K562 (cell line): ENCODE measurements around the gene MRAS. TPM values are rescaled to one million over a fixed set of nuclear protein-coding genes. Genes with fewer than 3 reads are reported as not detected.

Experiments
- ATAC-seq: fragments of 200-7000 bp; cut with Tn5 transposase; 3 replicates; pipeline ENCODE4 v1.9.1; 2020; ENCODE audit warnings: moderate library complexity
- BruUV-seq: library from RNA; stranded (reverse); fragments of 400-500 nt; replicated peaks from 2 replicates; lab custom pipeline; 2021; lab: Mats Ljungman, UMichigan
- CTCF ChIA-PET: fragments of 300-600 bp; formaldehyde crosslinking; extraction: SDS; loops from one replicate; lab custom pipeline; 2021; ENCODE audit warnings: low intra/inter-chr PET ratio; lab: Yijun Ruan, JAX
- POLR2A ChIA-PET: fragments of 300-600, 350-650 bp; sonication (Branson Sonifier 250); formaldehyde crosslinking; extraction: SDS; loops from one replicate; lab custom pipeline; 2021; ENCODE audit warnings: antibody characterized with exemption, inconsistent platforms; lab: Yijun Ruan, JAX
- DNase-seq, 4 experiments: peaks; one replicate each; pipeline versions ENCODE4 v3.0.0 to v3.0.0-alpha.2; 2011 to 2018; ENCODE audit warnings: low spot score in 3 of 4, mixed read lengths in 3 of 4; ENCODE audit errors: extremely low read depth in 1 of 4
- FAIRE-seq: peaks from 2 replicates; lab custom pipeline; 2011; peaks lifted over from hg19 to GRCh38; lab: Jason Lieb, UNC
- H2AFZ ChIP-seq: 2 replicates; pipeline ENCODE4 v1.6.0; 2011; ENCODE audit warnings: low read depth, low read length, control low read depth, inconsistent platforms
- H3K27ac ChIP-seq: fragments of 200-600 bp; 3 replicates; pipeline ENCODE4 v1.8.0; 2011; ENCODE audit warnings: low read depth, mild to moderate bottlenecking, control low read depth, inconsistent platforms, low read length, moderate library complexity, mixed read lengths; ENCODE audit errors: extremely low read depth
- H3K27me3 ChIP-seq, 2 experiments: fragments of 300-600 bp in 1 of 2; 2 replicates in 1 of 2; 3 replicates in 1 of 2; pipeline versions ENCODE4 v1.6.0 to v1.8.0; 2011; ENCODE audit warnings: inconsistent platforms in 2 of 2, low read length in 2 of 2, mild to moderate bottlenecking in 1 of 2, mixed read lengths in 1 of 2, moderate library complexity in 1 of 2; ENCODE audit not compliant: control insufficient read depth in 2 of 2, insufficient read depth in 2 of 2
- H3K36me3 ChIP-seq: fragments of 300-600 bp; 3 replicates; pipeline ENCODE4 v1.8.0; 2011; ENCODE audit warnings: mild to moderate bottlenecking, low read length, inconsistent platforms; ENCODE audit not compliant: control insufficient read depth, insufficient read depth
- H3K4me1 ChIP-seq, 2 experiments: fragments of 200-600 bp in 1 of 2; replicated peaks in 1 of 2; 2 replicates in 1 of 2; 3 replicates in 1 of 2; pipeline versions ENCODE4 v1.5.1 to v1.8.0; 2011; ENCODE audit warnings: inconsistent platforms in 2 of 2, low read length in 2 of 2, mild to moderate bottlenecking in 1 of 2, mixed read lengths in 1 of 2, moderate library complexity in 1 of 2; ENCODE audit not compliant: control insufficient read depth in 2 of 2, insufficient read depth in 2 of 2
- H3K4me2 ChIP-seq: 2 replicates; pipeline ENCODE4 v1.6.1; 2011; ENCODE audit warnings: low read length, control low read depth, inconsistent platforms, mixed read lengths; ENCODE audit not compliant: insufficient read depth
- H3K4me3 ChIP-seq: fragments of 200-600 bp; sonication (generic), shearing (Covaris generic); 2 replicates; pipeline ENCODE4 v1.5.1; 2016; ENCODE audit warnings: control low read depth, inconsistent platforms
- H3K79me2 ChIP-seq: fragments of 200-600 bp; 3 replicates; pipeline ENCODE4 v1.8.0; 2011; ENCODE audit warnings: low read length, inconsistent platforms; ENCODE audit not compliant: control insufficient read depth, insufficient read depth
- H3K9ac ChIP-seq, 2 experiments: 2 replicates each; pipeline versions ENCODE4 v1.6.0 to v1.6.1; 2011; ENCODE audit warnings: low read depth in 2 of 2, low read length in 2 of 2, control low read depth in 1 of 2, inconsistent platforms in 1 of 2, mild to moderate bottlenecking in 1 of 2, mixed read lengths in 1 of 2; ENCODE audit not compliant: insufficient read depth in 1 of 2
- H3K9me1 ChIP-seq: one replicate; pipeline ENCODE4 v1.6.0; 2011; ENCODE audit warnings: inconsistent platforms, mild to moderate bottlenecking, low read length, moderate library complexity; ENCODE audit not compliant: control insufficient read depth, insufficient read depth
- H3K9me3 ChIP-seq: replicated peaks from 2 replicates; pipeline ENCODE4 v1.5.1; 2011; ENCODE audit warnings: low read depth, low read length, inconsistent platforms; ENCODE audit not compliant: control insufficient read depth, insufficient read depth
- H4K20me1 ChIP-seq: replicated peaks from 2 replicates; pipeline ENCODE4 v1.6.1; 2011; ENCODE audit warnings: low read length, inconsistent platforms, mixed read lengths; ENCODE audit not compliant: control insufficient read depth, insufficient read depth
- KAT7 ChIP-seq: sonication (generic); formaldehyde crosslinking; IDR thresholded peaks from 2 replicates; pipeline ENCODE4 v1.8.0; 2022; ENCODE audit warnings: missing genetic modification reagents, mild to moderate bottlenecking, borderline replicate concordance
- MEF2A ChIP-seq: IDR thresholded peaks from 2 replicates; pipeline ENCODE4 v1.6.1; 2011; ENCODE audit warnings: low read depth, mild to moderate bottlenecking, low read length, moderate library complexity; ENCODE audit not compliant: control insufficient read depth
- UBTF ChIP-seq, 2 experiments: IDR thresholded peaks; 2 replicates each; pipeline ENCODE4 v1.6.1; 2012; ENCODE audit warnings: improper control_type of control experiment in 2 of 2, low read depth in 2 of 2, low read length in 2 of 2, borderline replicate concordance in 1 of 2
- ZNF140 ChIP-seq: fragments of 250-450 bp; sonication (Bioruptor Pico); IDR thresholded peaks from 2 replicates; pipeline ENCODE4 v1.8.0; 2021; ENCODE audit warnings: moderate library complexity, mild to moderate bottlenecking, inconsistent platforms
- ZNF24 ChIP-seq: fragments of 450-650 bp; IDR thresholded peaks from 2 replicates; pipeline ENCODE4 v1.6.1; 2016
- ZSCAN29 ChIP-seq: fragments of 450-650 bp; IDR thresholded peaks from 2 replicates; pipeline ENCODE4 v1.6.1; 2017
- WGBS: fragments of 100-300 bp; shearing (Covaris generic); methylation state at CpG from one replicate; pipeline ENCODE4 v1.1.6; 2016; ENCODE audit warnings: low coverage, mixed read lengths; ENCODE audit not compliant: insufficient coverage; ENCODE audit errors: missing lambda C conversion rate; 5-methylcytosine and 5-hydroxymethylcytosine counted together
- in situ Hi-C: fragments of 300-500 bp; cut with MboI; formaldehyde crosslinking; loops from 4 replicates; pipeline ENCODE4 v1.15.0; 2018; ENCODE audit warnings: inconsistent platforms, mixed read lengths
- intact Hi-C: fragments of 100-400 bp; cut with micrococcal nuclease; formaldehyde crosslinking; loops from 2 replicates; pipeline ENCODE4 v1.14.2; 2022
- polyA plus RNA-seq, 8 experiments: library from polyadenylated mRNA; depleted of rRNA in 4 of 8; stranded (reverse) in 5 of 8; unstranded in 3 of 8; fragments of >200 nt; fragmentation: Nextera tagmentation in 2 of 8; fragmentation: Illumina TruSeq in 1 of 8; extraction: Ambion mirVana in 2 of 8; extraction: Trizol in 1 of 8; gene quantifications; 2 replicates each; pipeline versions ENCODE4 v1.2.1 to v1.2.3, GENCODE V29; 2011 to 2014; ENCODE audit warnings: inconsistent platforms in 1 of 8, missing spikeins in 1 of 8
- total RNA-seq, 7 experiments: library from RNA; depleted of rRNA in 6 of 7; stranded (reverse); fragments of >200 nt in 6 of 7; fragmentation: Illumina TruSeq in 2 of 7; extraction: Trizol in 2 of 7; gene quantifications; 2 replicates each; pipeline versions ENCODE4 v1.2.1 to v1.2.3, GENCODE V29; 2011 to 2021; ENCODE audit warnings: low replicate concordance in 1 of 7
- TF ChIP-seq, protein P1 (sequence below): IDR thresholded peaks from 2 replicates; pipeline ENCODE4 v1.6.1; 2014; ENCODE audit warnings: antibody characterized with exemption

MRAS gene
- total and polyA plus RNA-seq, 9 of the 15 experiments (the other 6 are each of a cell fraction or from before 2014, with no cell fraction given): 1.5 to 10.0 (median 5.0) TPM

DNA sequence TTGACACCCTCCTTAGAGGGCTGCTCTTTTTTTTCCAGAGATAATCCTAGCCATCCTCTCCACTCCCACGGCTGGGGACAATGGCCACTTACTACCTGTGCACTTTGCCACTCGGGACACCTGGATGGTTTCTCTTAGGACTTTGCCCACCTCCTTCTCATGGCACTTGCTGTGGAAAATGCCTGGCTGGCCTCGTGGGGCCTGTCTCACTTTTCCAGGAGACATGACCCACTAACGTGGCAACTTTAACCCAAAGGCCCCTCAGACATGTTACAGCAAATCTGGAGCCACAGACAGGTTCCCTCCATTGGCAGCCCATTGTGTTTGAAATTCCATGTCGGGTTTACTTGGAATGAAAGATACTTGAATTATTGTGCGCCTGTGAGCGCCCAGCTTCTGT, 56.6 kb downstream of the MRAS start:
- no peak overlapping the region for H3K4me3 ChIP-seq
- no peak for ATAC-seq
- no peaks in the 10 kb centered on the region for H3K79me2 ChIP-seq
- H3K27me3 ChIP-seq: peaks cover 0 to 11% of the 10 kb centered on the region in 2 experiments; a peak in 2 of 5 replicates
- DNase-seq: no peak
- H3K4me1 ChIP-seq: peaks cover 0 to 3% of the 10 kb centered on the region in 2 experiments; a peak in 1 of 5 replicates
- no peaks in the 10 kb centered on the region for H4K20me1 ChIP-seq
- no peak overlapping the region for H3K4me2 ChIP-seq
- H3K9me3 ChIP-seq: no peaks in the 10 kb centered on the region
- no TSS peak for BruUV-seq
- no peak for TF ChIP-seq MEF2A
- TF ChIP-seq KAT7 (CRISPR knock-in tag): no peak
- no peak for TF ChIP-seq ZNF140 (CRISPR knock-in tag)
- TF ChIP-seq, protein P1, sequence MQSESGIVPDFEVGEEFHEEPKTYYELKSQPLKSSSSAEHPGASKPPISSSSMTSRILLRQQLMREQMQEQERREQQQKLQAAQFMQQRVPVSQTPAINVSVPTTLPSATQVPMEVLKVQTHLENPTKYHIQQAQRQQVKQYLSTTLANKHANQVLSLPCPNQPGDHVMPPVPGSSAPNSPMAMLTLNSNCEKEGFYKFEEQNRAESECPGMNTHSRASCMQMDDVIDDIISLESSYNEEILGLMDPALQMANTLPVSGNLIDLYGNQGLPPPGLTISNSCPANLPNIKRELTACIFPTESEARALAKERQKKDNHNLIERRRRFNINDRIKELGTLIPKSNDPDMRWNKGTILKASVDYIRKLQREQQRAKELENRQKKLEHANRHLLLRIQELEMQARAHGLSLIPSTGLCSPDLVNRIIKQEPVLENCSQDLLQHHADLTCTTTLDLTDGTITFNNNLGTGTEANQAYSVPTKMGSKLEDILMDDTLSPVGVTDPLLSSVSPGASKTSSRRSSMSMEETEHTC: no peak
- no peak for TF ChIP-seq UBTF (IDR thresholded peaks at IDR 0.05; ENCODE audit: borderline replicate concordance in 1 of 2, low read depth in 2 of 2, low read length in 2 of 2)
- no peak for TF ChIP-seq ZNF24
- no peak for TF ChIP-seq ZSCAN29
- no peak overlapping the region for H3K9ac ChIP-seq
- intact Hi-C loops (loop anchor here (5.0 kb wide), 1 partner anchor 73 kb away; no protein-coding TSS in a partner anchor), in situ Hi-C loops (no loop called here)
- CTCF ChIA-PET: no interaction called here
- POLR2A ChIA-PET: no interaction called here
- no peaks in the 10 kb centered on the region for H3K36me3 ChIP-seq
- 8% methylated on average over 7 of the region's 7 CpGs for WGBS
- FAIRE-seq: no peak
- H3K27ac ChIP-seq: no peak overlapping the region
- no peaks in the 10 kb centered on the region for H3K9me1 ChIP-seq
- H2AFZ ChIP-seq: no peak overlapping the region
